Endothelial cell of umbilical vein (primary cell): ENCODE data around the gene PLD1.

ENCODE experiments used
- CTCF ChIP-seq, 2 donors: IDR thresholded peaks; 1 replicate in 1 of 2; 2 replicates in 1 of 2; pipeline ENCODE4 v1.5.1; 2011; ENCODE audit warnings: low read length in 2 of 2, mild to moderate bottlenecking in 2 of 2, moderate library complexity in 2 of 2, control low read depth in 1 of 2, inconsistent platforms in 1 of 2, low read depth in 1 of 2; ENCODE audit not compliant: insufficient read depth in 1 of 2; ENCODE audit errors: extremely low read depth in 1 of 2
- EZH2 ChIP-seq: IDR thresholded peaks from 2 replicates; pipeline ENCODE4 v1.6.1; 2012; ENCODE audit warnings: borderline replicate concordance, low read depth, mild to moderate bottlenecking, moderate library complexity, low read length, inconsistent platforms; ENCODE audit not compliant: severe bottlenecking
- FOS ChIP-seq: IDR thresholded peaks from 2 replicates; pipeline ENCODE4 v1.6.1; 2011; ENCODE audit warnings: mild to moderate bottlenecking, low read length, moderate library complexity, borderline replicate concordance; ENCODE audit not compliant: insufficient read depth
- JUN ChIP-seq: IDR thresholded peaks from 2 replicates; pipeline ENCODE4 v1.6.1; 2011; ENCODE audit warnings: borderline replicate concordance, low read depth; ENCODE audit not compliant: insufficient read length, insufficient read depth
- MYC ChIP-seq: IDR thresholded peaks from one replicate; pipeline ENCODE4 v1.6.1; 2011; ENCODE audit warnings: mild to moderate bottlenecking, low read depth, low read length
- POLR2A ChIP-seq: IDR thresholded peaks from 2 replicates; pipeline ENCODE4 v1.6.1; 2012; ENCODE audit warnings: low read depth, mild to moderate bottlenecking, control low read depth, low read length
- POLR2AphosphoS5 ChIP-seq: IDR thresholded peaks from 2 replicates; pipeline ENCODE4 v1.6.1; 2012; ENCODE audit warnings: low read depth, mild to moderate bottlenecking, control low read depth, low read length, moderate library complexity; ENCODE audit not compliant: insufficient read depth
- TF ChIP-seq, protein P1 (sequence below): IDR thresholded peaks from 2 replicates; pipeline ENCODE4 v1.6.1; 2011; ENCODE audit not compliant: insufficient read depth, insufficient read length

DNA sequence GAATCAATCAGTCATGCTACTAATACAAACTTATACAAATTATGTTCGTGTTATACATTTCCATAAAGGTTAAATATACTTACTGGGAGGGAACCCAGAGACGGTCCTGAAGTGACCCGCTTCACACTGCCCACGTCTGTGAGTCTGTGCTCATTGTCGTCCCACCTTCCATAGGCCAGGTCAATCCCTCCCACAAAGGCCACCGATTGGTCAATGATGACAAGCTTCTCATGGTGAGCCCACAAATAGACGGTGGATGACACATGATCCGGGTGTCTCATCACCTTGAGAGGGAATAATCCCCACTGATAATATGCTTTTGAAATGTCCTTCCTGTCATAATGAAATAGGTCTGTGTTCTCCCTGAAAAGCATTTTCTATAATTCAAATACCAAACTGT is 121.7 kb downstream of the PLD1 start:
- no peak for TF ChIP-seq CTCF (IDR thresholded peaks at IDR 0.05; ENCODE audit: extremely low read depth in 1 of 2, insufficient read depth in 1 of 2, low read depth in 1 of 2, low read length in 2 of 2)
- no peak for TF ChIP-seq EZH2
- TF ChIP-seq POLR2AphosphoS5 = no peak
- TF ChIP-seq, protein P1, sequence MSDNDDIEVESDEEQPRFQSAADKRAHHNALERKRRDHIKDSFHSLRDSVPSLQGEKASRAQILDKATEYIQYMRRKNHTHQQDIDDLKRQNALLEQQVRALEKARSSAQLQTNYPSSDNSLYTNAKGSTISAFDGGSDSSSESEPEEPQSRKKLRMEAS = no peak
- no peak for TF ChIP-seq POLR2A
- TF ChIP-seq FOS = no peak
- TF ChIP-seq JUN = no peak
- TF ChIP-seq MYC = no peak
